DMS53 treated with DMSO at 0.1 percent for 48 hours (cell line): Measurements from ENCODE around the gene MCF2L2.
A peak's percentile ranks its signal among the peaks of the same experiment; 100 is the strongest.

Experiments used
- DNase-seq: peaks from one replicate; lab custom pipeline; 2025; ENCODE audit not compliant: unreplicated experiment; lab: John Stamatoyannopoulos, UW

The MCF2L2 gene

GRCh38 chr3:183300996-183301562 lies 127.3 kb downstream of the MCF2L2 start:
- no peak for DNase-seq

DNA sequence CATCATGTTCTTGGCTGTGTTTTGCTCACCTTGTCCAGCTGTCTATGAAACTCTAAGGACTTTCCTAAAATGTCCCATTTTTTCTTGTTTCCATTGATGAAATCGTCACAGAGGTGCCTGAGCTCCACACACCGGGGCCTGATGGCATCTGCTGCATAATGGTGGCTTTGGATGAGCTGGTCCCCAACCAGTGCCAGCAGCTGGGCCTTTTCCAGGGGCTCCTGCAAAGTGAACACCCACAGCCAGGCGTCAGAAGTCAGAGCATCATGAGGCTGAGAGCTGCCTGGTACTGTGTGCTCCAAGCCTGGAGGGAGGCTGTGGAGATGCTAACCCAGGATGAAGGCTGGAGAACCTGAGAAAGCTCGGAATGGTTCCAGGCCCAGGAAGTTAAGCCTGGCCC lies 128.4 kb downstream of the MCF2L2 start:
- DNase-seq = no peak

GRCh38 chr3:183298701-183299153 lies 129.7 kb downstream of the MCF2L2 start:
- peak; percentile 23 for DNase-seq

DNA sequence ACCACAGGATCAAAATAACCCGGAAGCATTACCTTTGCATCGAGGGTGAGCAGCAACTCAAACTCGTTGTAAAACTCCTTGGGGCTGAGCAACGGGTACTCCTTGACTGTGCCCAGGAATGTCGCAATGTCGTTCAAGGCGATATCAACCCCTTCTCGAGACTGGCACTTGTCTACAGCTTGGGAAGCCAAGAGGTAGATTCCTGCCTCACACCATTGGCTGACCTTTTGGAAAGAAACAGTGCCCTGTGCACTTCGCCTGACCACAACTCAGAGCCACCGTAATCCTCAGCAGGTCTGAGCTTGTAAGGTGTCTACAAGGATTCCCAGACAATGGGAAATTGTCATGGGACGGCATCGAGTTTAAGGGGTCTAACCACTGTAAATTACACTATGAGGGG lies 131.5 kb downstream of the MCF2L2 start:
- DNase-seq = no peak

- DNase-seq = no peak
These were observed 133.2 kb downstream of the MCF2L2 start for GRCh38 chr3:183295211-183295610.

GRCh38 chr3:183293966-183294365 lies 134.5 kb downstream of the MCF2L2 start:
- DNase-seq = no peak

DNA sequence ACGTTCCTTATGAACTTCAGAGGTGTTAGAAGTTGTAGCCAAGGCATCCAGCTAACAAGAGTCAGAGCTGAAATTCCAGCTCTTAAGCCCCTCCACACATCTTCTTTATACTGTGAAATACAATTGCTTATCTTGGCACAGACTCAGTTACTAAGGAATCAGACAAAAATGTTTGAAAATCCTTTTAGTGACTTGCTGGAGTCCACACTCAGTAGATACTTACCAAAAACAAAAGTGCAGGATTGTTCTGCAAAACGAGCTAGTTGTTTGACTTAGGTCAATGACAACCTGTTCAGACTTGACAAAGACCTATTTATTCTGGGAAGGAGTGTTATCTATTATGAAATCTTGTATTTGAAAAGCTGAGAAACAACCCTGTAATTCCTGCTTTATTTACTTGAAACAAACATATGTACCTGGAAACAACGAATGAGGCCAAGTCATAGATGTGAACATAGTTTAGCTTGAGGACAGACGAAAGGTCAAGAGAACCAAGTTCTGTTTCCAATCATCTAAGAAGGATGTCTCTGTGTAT lies 136.9 kb downstream of the MCF2L2 start:
- DNase-seq = no peak

- DNase-seq = no peak
These were observed 138.2 kb downstream of the MCF2L2 start for GRCh38 chr3:183290216-183290615.

GRCh38 chr3:183288117-183288516 lies 140.3 kb downstream of the MCF2L2 start:
- no peak for DNase-seq

GRCh38 chr3:183287301-183287971 lies 141.0 kb downstream of the MCF2L2 start:
- no peak for DNase-seq

- DNase-seq = peak; percentile 95
These were observed 142.5 kb downstream of the MCF2L2 start for GRCh38 chr3:183285828-183286457.

DNA sequence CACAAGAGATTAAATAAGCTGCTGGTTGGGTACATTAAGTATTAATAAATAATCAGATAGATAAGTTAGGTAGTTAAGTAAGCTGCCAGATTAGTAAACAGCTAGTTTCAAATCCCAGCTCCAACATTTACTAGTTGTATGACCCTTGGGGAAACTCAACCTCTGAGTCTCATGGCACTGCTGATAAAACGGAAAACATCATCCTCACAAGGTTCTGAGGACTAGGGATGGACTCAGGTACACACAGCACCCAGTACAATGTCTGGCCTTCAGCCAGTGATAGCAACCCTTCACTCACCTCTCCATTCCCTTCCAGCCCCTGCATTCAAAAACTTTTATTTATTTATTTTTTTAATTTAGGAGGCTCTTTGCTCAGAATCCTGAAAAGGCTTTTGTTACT lies 143.1 kb downstream of the MCF2L2 start:
- DNase-seq = no peak

DNA sequence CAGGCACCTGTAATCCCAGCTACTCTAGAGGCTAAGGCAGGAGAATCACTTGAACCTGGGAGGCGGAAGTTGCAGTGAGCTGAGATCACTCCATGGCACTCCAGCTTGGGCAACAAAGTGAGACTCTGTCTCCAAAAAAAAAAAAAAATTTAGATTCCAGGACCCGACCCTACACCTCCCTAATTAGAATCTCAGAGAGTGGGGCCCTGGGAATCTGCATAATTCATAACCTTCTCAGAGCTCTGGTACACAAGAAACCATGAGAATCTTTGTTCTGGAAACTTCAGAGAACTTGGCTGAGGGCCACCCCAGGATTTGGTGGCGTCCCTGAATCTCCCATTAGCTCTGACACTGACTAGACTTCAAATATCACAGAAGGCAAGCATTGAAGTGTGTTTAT lies 143.8 kb downstream of the MCF2L2 start:
- no peak for DNase-seq

- DNase-seq = no peak
These were observed 144.5 kb downstream of the MCF2L2 start for GRCh38 chr3:183283886-183284285.

- DNase-seq = no peak
These were observed 147.2 kb downstream of the MCF2L2 start for GRCh38 chr3:183281126-183281797.

- no peak for DNase-seq
These were observed 149.0 kb downstream of the MCF2L2 start for GRCh38 chr3:183279371-183279770.

- DNase-seq = peak; percentile 30
These were observed 149.8 kb downstream of the MCF2L2 start for GRCh38 chr3:183278479-183279088.

DNA sequence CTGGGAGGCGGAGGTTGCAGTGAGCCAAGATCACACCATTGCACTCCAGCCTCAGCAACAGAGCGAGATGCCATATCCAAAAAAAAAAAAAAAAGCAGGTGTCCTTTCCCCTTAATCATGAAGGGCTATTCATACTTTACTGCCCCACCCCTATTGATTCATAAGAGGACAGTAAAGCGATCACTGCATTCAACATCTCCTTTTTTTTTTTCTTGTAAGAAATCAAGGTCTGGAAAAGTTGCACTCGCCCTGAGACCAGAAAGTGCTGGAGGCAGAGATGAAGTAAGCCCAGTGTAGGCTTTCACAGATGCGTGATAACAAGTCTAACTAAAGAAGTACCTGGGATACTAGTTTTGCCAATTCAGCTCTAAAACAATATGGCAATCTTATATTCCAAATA lies 151.2 kb downstream of the MCF2L2 start:
- no peak for DNase-seq

DNA sequence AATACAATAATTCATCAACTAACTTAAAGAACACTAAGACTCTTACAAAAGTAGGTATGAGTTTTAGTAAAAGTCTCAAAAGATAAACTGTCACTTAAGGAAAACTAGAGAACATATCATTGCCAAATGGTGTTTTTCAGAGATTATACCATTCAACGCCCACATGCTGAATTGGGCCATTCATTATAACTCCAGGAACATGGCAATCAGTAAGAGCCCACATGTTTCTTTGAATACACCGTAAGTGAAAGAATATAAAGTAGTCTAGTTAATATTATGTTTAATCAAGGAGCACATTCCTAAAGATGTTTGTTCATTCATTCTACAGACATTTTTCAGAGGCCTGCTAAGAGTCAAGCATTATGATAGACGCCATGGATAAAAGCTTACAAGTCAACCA lies 152.5 kb downstream of the MCF2L2 start:
- DNase-seq = no peak

DNA sequence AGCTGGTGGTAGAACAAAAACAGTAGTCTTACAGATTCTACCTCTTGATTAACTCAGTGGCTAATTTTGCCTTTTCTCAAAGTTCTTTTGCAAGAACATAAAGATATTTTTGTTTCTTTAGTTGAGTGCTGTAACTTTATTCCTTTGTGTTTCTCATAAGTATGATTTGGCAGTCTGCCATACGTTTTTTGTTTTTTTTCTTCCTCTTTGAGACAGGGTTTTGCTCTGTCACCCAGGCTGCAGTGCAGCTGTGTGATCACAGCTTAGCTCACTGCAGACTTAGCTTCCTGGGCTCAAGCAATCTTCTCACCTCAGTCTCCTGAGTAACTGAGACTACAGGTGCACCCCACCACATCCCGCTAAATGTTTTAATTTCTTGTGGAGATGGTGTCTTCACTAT lies 153.0 kb downstream of the MCF2L2 start:
- peak; percentile 36 for DNase-seq

- DNase-seq = no peak
These were observed 153.8 kb downstream of the MCF2L2 start for GRCh38 chr3:183274609-183275008.
